Fibroblast of pulmonary artery (primary cell): Measurements from ENCODE around the gene FNIP1.

Experiments used
- DNase-seq: peaks from one replicate; pipeline ENCODE4 v3.0.0-alpha.2; 2010; ENCODE audit warnings: low read depth
- H3K4me3 ChIP-seq: replicated peaks from 2 replicates; pipeline ENCODE4 v1.5.1; 2011; ENCODE audit warnings: low read depth, mild to moderate bottlenecking, control low read depth, low read length, moderate library complexity
- TF ChIP-seq, protein P1 (sequence below): IDR thresholded peaks from 2 replicates; pipeline ENCODE4 v1.5.1; 2011; ENCODE audit warnings: mild to moderate bottlenecking, control low read depth, low read length, inconsistent platforms; ENCODE audit errors: missing control alignments

The FNIP1 gene

DNA sequence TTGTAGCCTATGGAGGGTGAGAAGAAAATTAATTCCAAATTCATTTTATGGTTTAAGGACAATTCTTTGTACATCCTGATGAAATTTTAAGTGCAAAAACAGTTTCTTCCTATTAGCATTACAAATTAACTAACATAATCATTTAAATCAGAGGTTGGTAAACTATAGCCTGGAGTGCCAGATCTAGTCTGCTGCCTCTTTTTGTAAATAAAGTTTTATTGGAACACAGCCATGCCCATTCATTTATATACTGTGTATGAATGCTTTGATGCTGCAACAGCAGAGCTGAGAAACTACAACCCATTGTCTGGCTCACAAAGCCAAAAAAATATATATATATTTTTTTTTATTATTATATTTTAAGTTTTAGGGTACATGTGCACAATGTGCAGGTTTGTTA, 80.2 kb downstream of the FNIP1 start:
- TF ChIP-seq, protein P1, sequence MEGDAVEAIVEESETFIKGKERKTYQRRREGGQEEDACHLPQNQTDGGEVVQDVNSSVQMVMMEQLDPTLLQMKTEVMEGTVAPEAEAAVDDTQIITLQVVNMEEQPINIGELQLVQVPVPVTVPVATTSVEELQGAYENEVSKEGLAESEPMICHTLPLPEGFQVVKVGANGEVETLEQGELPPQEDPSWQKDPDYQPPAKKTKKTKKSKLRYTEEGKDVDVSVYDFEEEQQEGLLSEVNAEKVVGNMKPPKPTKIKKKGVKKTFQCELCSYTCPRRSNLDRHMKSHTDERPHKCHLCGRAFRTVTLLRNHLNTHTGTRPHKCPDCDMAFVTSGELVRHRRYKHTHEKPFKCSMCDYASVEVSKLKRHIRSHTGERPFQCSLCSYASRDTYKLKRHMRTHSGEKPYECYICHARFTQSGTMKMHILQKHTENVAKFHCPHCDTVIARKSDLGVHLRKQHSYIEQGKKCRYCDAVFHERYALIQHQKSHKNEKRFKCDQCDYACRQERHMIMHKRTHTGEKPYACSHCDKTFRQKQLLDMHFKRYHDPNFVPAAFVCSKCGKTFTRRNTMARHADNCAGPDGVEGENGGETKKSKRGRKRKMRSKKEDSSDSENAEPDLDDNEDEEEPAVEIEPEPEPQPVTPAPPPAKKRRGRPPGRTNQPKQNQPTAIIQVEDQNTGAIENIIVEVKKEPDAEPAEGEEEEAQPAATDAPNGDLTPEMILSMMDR, result no peak
- no peak overlapping the region for H3K4me3 ChIP-seq
- no peak for DNase-seq

DNA sequence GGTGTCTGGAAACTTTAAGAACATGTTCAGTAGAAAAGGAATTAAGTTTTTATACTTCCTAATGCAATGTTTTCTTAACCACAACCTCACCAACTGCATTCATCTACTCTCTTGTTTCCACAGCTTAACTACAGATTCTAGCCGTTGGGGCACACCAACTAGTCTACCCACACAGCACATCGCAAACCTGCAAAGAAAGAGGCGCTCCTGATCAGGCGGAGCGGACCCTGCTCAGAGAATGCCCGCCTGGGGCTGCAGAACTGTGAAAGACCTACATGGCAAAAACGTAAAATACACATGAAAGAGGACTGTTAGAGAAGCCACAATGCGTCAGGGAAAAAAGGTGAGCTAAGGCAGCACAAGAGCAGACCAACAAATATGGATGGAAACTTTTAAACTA, 86.4 kb downstream of the FNIP1 start:
- no peak overlapping the region for H3K4me3 ChIP-seq
- TF ChIP-seq, protein P1, result no peak
- DNase-seq, result no peak

DNA sequence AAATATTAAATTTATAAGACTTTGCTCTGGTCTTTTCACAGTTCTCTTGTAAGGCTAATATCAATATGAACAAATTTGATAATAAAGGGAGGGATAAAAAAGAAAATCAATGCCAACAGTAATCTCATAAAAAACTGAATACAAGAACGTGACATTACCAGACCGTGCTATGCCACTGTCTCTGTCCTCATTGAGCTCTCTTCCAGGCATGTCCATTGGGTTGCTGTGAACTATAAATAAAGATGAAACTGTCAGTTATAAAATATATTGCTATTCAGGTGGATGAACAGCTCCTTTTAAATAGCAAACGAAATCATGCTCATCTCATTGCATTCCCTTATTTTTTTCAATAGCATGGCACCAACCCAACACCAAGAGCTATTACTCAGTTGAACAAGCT, 87.8 kb downstream of the FNIP1 start:
- TF ChIP-seq, protein P1, result no peak
- no peak for DNase-seq
- no peak overlapping the region for H3K4me3 ChIP-seq

DNA sequence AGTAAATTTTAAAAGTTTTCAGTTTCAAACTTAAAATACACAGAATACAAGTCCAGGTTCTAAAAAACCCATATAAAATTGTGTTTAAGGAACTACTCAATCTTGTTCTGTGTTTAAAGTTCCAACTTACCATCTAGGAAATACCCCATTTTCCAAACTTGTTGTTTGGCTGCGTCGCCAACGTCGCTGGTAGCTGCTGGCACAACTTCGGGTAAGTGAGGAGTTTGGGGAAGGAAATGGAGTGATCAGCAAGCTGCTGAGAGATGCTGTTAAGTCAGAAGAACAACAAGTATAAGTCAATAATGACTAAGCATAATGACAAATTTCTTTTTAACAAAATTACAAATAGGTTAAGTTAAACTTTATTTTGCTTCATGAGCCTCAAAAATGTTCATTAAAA, 90.5 kb downstream of the FNIP1 start:
- TF ChIP-seq, protein P1, result no peak
- no peak overlapping the region for H3K4me3 ChIP-seq
- no peak for DNase-seq

DNA sequence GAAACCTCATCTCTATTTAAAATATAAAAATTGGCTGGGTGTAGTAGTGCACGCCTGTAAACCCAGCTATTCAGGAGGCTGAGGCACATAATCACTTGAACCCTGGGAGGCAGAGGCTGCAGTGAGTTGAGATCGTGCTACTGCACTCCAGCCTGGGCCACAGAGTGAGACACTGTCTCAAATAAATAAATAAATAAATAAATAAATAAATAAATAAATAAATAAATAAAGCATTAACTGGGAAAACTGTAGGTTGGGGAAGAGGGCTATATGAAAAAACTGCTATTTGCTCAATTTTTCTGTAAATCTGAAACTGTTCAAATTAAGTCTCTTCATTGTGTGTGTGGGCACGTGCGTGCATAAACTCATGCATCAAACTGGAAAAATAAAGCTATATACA, 101.9 kb downstream of the FNIP1 start:
- no peak for DNase-seq
- no peak overlapping the region for H3K4me3 ChIP-seq
- TF ChIP-seq, protein P1, result no peak

DNA sequence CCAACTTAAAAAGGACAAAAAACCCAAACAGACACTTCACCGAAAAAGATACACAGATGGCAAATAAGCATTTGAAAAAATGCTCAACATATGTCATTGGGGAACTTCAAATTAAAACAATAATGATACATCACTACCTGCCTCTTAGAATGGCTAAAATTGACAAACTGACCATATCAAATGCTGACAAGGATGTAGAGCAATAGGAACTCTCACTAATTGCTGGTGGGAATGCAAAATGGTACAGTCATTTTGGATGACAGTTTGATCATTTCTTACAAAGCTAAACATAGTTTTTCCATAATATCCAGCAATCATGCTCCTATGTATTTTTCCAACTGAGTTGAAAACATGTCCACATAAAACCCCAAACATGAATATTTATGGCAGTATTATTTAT, 102.9 kb downstream of the FNIP1 start:
- no peak for DNase-seq
- TF ChIP-seq, protein P1, result no peak
- no peak overlapping the region for H3K4me3 ChIP-seq

DNA sequence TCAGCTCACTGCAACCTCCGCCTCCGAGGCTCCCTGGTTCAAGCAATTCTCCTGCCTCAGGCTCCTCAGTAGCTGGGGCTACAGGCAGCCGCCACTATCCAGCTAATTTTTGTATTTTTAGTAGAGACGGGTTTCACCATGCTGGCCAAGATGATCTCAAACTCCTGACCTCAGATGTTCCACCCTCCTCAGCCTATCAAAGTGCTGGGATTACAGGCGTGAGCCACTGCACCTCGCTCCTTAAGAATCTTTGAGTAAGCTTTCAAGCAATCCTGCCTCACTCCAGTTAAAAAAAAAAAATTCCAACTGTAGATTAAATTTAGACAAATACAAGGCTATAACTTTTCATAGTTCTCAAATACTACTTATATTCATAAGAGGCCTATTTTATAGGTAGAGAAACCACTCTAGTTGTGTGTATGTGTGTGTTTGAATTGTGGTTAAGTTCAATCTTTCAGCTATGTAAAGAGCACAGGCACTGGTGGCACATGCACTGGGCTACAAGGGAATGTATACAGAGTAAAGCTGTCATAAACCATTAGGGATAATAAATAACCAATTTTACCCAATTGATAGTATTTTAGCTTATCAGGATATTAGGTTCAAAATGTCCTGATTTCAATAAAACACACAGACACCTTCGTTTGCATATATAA, 111.2 kb downstream of the FNIP1 start:
- DNase-seq, result no peak
- TF ChIP-seq, protein P1, result no peak
- no peak overlapping the region for H3K4me3 ChIP-seq
